Tibial artery (tissue), 4 donors: Measurements from ENCODE around the gene TNRC6B.

ENCODE experiments used
- DNase-seq, 2 donors: peaks; one replicate each; pipeline ENCODE4 v3.0.0-alpha.2; 2019
- H3K27ac ChIP-seq, 2 donors: fragments of 200-600 bp; sonication (generic) in 1 of 2; 1 replicate in 1 of 2; 2 replicates in 1 of 2; pipeline ENCODE4 v1.5.1; 2018 to 2019; ENCODE audit warnings: mild to moderate bottlenecking in 1 of 2
- H3K27me3 ChIP-seq, 2 donors: fragments of 200-600 bp; sonication (generic) in 1 of 2; one replicate each; pipeline versions ENCODE4 v1.5.1 to v1.6.0; 2016 to 2019
- H3K36me3 ChIP-seq, 3 donors: fragments of 200-600 bp; sonication (generic) in 2 of 3; one replicate each; pipeline ENCODE4 v1.5.1; 2016 to 2019; ENCODE audit warnings: mild to moderate bottlenecking in 2 of 3
- H3K4me1 ChIP-seq, 4 donors: fragments of 200-600 bp; sonication (generic) in 2 of 4; 1 replicate in 3 of 4; 2 replicates in 1 of 4; pipeline ENCODE4 v1.5.1; 2016 to 2019
- H3K4me3 ChIP-seq, 2 donors: fragments of 200-600 bp; sonication (generic) in 1 of 2; 1 replicate in 1 of 2; 2 replicates in 1 of 2; pipeline ENCODE4 v1.5.1; 2018 to 2019; ENCODE audit warnings: mild to moderate bottlenecking in 2 of 2
- H3K9me3 ChIP-seq, 3 donors: fragments of 200-600 bp; sonication (generic) in 1 of 3; one replicate each; pipeline ENCODE4 v1.5.1; 2016 to 2019
- intact Hi-C: fragments of 100-400 bp; cut with DNase I; formaldehyde crosslinking; loops from one replicate; pipeline ENCODE4 v1.15.0; 2023; ENCODE audit warnings: low total_unique reads
- TF ChIP-seq, protein P1 (sequence below), 2 experiments: fragments of 200-600 bp in 1 of 2; fragments of 450-650 bp in 1 of 2; IDR thresholded peaks; one replicate each; pipeline ENCODE4 v1.5.1; 2017 to 2019; ENCODE audit warnings: antibody characterized with exemption in 2 of 2, mild to moderate bottlenecking in 1 of 2, moderate library complexity in 1 of 2

TNRC6B gene

DNA sequence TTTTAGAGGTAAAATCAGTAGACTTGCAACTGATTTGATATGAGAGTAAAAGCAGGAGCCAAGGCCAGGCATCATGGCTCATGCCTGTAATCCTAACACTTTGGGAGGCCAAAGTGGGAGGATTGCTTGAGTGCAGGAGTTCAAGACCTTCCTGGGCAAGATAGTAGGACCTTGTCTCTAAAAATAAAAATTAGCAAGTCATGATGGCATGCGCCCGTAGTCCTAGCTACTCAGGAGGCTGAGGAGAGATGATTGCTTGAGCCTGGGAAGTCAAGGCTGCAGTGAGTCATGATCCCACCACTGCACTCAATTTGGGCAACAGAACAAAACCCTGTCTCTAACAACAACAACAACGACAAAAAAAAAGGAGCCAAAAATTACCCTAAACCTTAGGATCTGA is 206.2 kb downstream of the TNRC6B start:
- no peak for DNase-seq
- H3K27ac ChIP-seq: no peak overlapping the region
- H3K4me1 ChIP-seq: peaks cover 0 to 14% (median 0%) of the 10 kb centered on the region in 4 donors
- H3K4me3 ChIP-seq: no peak overlapping the region
- H3K27me3 ChIP-seq: no peaks in the 10 kb centered on the region
- H3K36me3 ChIP-seq: peaks cover 0 to 5% (median 0%) of the 10 kb centered on the region in 3 donors
- H3K9me3 ChIP-seq: no peaks in the 10 kb centered on the region
- TF ChIP-seq, protein P1, sequence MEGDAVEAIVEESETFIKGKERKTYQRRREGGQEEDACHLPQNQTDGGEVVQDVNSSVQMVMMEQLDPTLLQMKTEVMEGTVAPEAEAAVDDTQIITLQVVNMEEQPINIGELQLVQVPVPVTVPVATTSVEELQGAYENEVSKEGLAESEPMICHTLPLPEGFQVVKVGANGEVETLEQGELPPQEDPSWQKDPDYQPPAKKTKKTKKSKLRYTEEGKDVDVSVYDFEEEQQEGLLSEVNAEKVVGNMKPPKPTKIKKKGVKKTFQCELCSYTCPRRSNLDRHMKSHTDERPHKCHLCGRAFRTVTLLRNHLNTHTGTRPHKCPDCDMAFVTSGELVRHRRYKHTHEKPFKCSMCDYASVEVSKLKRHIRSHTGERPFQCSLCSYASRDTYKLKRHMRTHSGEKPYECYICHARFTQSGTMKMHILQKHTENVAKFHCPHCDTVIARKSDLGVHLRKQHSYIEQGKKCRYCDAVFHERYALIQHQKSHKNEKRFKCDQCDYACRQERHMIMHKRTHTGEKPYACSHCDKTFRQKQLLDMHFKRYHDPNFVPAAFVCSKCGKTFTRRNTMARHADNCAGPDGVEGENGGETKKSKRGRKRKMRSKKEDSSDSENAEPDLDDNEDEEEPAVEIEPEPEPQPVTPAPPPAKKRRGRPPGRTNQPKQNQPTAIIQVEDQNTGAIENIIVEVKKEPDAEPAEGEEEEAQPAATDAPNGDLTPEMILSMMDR (IDR thresholded peaks at IDR 0.05): no peak
- intact Hi-C loops: no loop called here

DNA sequence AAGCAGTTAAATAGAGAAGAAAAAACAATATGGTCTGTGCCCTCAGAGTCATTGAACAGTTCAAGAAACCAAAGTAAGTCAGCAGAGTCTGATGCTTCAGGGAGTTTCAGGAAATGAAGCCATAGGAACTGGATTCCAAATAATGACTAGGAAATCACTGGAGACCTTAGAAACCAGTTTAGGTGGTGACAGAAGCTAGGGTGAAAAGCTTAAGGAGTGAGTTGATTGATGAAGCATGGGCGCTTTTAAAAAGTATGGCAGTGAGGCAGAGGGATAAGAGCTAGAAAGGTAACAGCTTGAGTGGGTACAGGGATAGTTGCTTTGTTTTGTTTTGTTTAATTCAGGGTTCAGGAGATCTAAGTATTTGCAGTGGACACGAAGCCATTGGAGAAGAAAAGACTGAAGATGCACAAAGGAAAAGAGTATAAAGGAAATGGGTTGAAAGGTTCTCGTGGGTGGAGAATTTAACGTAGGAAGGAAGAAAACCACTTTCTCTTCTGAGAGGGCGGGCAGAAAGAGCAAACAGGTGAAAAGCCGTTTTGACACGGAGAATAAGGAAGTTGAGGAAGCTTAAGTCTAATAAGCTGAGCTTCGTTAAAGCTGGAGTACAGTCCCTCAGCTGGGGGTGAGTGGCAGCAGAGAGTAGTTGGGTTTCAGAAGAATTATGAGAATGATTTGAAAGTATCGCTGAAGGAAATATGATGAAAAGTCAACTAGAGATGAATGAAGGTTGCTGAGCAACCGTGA is 207.5 kb downstream of the TNRC6B start:
- Histone ChIP-seq H3K4me1 (peaks cover 0 to 14% (median 0%) of the 10 kb centered on the region in 4 donors), H3K36me3 (peaks cover 0 to 5% (median 0%) of the 10 kb centered on the region in 3 donors), H3K27ac (no peak overlapping the region), H3K27me3 (no peaks in the 10 kb centered on the region), H3K4me3 (no peak overlapping the region), H3K9me3 (no peaks in the 10 kb centered on the region)
- DNase-seq: no peak
- TF ChIP-seq, protein P1 (IDR thresholded peaks at IDR 0.05): no peak
- intact Hi-C loops: no loop called here
